HG02588 (cell line): Measurements from ENCODE around the gene HRNR.
"Not testable (repeated sequence)": the region's sequence is repeated elsewhere in the genome, so short reads cannot be mapped to it uniquely, and the experiment has no call there.

Source experiments
- ATAC-seq: cut with Tn5 transposase; IDR thresholded peaks from one replicate; pipeline ENCODE4 v1.9.1; 2021; ENCODE audit warnings: mild to moderate bottlenecking, moderate library complexity; ENCODE audit not compliant: unreplicated experiment

HRNR gene

DNA sequence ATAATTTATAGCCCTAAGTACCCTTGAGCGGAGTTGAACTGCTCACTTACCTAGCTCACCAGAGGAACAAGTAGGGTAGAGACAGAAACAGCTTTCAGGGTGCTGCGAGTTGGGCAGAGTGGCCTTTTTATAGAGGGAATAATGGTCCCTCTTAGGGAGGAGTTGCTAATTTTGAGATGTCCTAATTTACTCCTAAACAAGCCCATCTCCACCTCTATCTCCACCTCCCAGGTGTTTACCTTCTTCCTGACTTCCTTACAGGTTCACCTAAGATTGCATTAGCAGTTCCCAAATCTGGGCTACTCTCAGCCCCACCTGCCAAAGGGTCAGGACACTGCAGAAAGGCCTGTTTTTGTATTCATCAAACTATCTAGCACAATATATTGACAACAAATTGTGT is at the start of gene HRNR:
Gene HRNR, minus strand, starts transcription at position 101 of the 400 bp plus-strand sequence. CDS start 940 bp downstream, outside the sequence.
- ATAC-seq, result no peak

GRCh38 chr1:152256394-152256793 is 32.4 kb upstream of the HRNR start:
- ATAC-seq, result not testable (repeated sequence)

- ATAC-seq, result no peak
Observed at GRCh38 chr1:152252157-152252556, 28.2 kb upstream of the HRNR start.

DNA sequence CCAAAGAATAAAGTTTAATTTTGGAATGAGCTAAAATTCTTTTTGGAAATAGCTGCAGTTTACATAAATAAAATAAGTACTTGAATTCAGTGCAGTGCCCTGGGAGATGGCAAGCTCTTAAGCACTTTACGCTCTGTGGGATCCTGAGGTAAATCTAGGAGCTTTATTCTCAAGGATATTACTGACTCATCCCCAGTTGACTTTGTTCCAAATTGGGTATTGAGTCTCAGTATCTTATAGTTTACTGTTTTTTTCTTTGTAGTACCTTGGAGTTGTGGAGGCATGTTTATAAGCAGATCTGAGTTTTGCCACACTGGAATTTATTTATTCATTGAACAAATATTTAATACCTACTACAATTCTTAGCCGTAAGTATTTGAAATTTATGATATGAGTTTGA is 27.4 kb upstream of the HRNR start:
- no peak for ATAC-seq

GRCh38 chr1:152247316-152247715 is 23.3 kb upstream of the HRNR start:
- ATAC-seq, result no peak

GRCh38 chr1:152244576-152245273 is 20.7 kb upstream of the HRNR start:
- ATAC-seq, result no peak

GRCh38 chr1:152237093-152237492 is 13.1 kb upstream of the HRNR start:
- ATAC-seq, result no peak

DNA sequence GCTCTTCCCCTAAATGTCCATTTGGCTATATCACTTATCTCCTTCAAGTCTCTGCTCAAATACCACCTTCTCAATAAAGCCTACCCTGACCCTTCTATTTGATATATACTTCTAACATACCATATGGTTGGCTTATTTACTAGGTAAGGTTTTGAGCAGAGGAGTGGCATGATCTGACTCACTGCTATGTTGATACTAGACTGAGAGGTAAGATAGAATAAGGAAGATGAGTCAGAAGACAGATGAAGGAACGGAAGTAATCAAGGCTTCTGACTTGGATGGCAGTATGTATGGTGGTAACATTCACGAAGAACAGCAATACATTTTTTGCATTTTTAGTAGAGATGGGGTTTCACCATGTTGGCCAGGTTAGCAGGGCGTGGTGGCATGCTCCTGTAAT is 4.8 kb upstream of the HRNR start:
- ATAC-seq, result no peak

- no peak for ATAC-seq
Observed at GRCh38 chr1:152227310-152227928, 3.4 kb upstream of the HRNR start.

DNA sequence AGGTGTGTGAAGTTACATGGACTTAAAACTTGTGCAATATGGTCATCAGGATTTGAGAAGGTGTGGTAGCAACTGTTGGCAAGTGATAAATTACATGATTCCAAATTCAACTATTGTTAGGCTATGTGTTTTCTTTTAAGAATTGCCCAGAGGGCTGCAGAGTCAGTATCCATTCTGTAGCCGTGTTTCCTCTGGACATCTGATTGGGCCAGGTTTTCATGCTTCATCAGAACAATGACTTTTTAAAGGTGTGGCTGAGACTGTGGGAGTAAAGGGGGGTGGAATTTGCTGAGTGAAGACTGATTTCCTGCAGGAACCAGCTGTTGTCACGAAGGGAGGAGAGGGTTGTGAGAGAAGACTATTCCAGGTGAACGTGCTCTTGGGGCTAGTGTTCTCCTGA is 1.7 kb upstream of the HRNR start:
- no peak for ATAC-seq

DNA sequence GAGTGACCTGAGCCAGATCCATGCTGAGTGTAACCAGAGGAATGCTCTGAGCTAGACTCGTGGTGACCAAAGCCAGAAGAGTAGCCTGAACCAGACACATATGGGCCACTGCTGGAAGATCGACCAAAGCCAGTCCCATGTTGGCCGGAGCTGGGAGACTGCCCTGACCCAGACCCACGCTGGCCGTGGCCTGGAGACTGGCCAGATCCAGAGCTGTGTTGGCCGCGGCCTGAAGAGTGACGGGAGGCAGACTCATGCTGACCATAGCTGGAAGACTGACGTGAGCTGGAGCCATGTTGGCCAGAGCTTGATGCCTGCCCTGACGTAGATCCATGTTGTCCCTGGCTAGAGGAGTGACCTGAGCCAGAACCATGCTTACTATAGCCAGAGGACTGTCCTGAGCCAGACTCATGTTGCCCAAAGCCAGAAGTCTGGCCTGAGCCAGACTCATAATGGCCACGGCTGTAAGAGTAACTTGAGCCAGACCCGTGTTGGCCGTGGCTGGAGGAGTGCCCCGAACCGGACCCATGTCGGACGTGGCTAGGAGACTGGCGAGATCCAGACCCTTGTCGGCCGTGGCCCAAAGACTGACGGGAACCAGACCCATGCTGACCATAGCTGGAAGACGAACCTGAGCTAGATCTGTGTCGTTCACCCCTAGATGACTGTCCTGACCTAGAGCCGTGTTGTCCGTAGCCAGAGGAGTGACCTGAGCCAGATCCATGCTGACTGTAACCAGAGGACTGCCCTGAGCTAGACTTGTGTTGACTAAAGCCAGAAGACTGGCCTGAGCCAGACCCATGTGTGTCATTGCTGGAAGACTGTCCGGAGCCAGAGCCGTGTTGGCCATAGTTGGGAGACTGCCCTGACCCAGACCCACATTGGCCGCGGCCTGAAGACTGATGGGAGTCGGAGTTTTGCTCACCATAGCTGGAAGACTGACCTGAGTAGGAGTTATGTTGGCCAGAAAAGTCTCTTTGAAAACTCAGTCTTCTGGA is 3.5 kb downstream of the HRNR start:
- ATAC-seq, result no peak

DNA sequence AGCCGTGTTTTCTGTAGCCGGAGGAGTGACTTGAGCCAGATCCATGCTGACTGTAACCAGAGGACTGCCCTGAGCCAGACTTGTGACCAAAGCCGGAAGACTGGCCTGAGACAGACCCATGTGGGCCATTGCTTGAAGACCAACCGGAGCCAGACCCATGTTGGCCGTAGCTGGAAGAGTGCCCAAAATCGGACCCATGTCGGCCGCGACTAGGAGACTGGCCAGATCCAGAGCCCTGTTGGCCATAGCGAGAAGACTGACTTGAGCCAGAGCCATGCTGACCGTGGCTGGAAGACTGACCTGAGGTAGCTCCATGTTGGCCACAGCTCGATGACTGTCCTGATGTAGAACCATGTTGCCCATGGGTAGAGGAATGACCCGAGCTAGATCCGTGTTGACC is 4.6 kb downstream of the HRNR start:
- not testable (repeated sequence) for ATAC-seq

DNA sequence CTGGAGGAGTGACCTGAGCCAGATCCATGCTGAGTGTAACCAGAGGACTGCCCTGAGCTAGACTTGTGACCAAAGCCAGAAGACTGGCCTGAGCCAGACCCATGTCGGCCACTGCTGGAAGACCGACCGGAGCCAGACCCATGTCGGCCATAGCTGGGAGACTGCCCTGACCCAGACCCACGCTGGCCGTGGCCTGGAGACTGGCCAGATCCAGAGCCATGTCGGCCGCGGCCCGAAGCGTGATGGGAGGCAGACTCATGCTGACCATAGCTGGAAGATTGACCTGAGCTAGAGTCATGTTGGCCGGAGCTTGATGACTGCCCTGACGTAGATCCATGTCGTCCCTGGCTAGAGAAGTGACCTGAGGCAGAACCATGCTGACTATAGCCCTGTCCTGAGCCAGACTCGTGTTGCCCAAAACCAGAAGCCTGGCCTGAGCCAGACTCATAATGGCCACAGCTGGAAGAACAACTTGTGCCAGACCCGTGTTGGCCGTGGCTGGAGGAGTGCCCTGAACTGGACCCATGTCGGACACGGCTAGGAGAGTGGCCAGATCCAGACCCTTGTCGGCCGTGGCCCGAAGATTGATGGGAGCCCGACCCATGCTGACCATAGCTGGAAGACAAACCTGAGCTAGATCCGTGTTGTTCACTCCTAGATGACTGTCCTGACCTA is 5.1 kb downstream of the HRNR start:
- ATAC-seq, result no peak

DNA sequence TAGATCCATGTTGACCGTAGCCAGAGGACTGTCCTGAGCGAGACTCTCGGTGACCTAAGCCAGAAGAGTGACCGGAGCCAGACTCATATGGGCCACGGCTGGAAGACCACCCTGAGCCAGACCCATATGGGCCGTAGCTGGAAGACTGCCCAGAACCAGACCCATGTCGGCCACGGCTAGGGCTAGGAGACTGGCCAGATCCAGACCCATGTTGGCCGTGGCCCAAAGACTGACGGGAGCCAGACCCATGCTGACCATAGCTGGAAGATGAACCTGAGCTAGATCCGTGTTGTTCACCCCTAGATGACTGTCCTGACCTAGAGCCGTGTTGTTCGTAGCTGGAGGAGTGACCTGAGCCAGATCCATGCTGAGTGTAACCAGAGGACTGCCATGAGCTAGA is 8.4 kb downstream of the HRNR start:
- not testable (repeated sequence) for ATAC-seq

DNA sequence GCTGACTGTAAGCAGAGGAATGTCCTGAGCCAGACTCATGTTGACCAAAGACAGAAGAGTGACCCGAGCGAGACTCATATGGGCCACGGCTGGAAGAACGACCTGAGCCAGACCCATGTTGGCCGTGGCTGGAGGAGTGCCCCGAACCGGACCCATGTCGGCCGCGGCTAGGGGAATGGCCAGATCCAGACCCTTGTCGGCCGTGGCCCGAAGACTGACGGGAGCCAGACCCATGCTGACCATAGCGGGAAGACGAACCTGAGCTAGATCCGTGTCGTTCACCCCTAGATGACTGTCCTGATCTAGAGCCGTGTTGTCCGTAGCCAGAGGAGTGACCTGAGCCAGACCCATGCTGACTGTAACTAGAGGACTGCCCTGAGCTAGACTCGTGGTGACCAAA is 9.1 kb downstream of the HRNR start:
- ATAC-seq, result not testable (repeated sequence)

GRCh38 chr1:152198982-152199381 is 25.0 kb downstream of the HRNR start:
- no peak for ATAC-seq

DNA sequence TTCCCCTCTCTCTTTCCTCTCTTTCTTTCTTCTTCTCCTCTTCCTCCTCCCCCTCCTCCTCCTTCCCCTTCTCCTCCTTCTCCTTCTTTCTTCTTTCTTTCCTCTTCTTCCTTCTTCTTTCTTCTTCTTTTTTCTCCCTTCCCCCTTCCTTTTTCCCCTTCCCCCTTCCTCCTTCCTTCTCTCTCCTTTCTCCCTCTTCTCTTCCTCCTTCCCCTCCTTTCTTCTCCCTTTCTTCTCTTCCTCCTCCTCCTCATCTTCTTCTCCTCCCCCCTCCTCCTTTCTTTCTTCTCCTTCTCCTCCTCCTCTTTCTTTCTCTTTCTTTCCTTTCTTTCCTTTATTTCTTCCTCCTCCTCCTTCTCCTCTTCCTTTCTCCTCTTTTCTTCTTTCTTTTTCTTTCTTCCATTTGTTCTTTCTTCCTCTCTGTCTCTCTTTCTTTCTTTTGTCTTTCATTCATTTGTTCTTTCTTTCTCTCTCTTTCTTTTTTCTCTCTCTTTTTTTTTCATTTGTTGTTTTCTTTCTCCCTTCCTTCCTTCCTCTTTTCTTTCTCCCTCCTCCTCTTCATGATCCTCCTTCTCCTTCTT is 26.5 kb downstream of the HRNR start:
- no peak for ATAC-seq

- ATAC-seq, result no peak
Observed at GRCh38 chr1:152191711-152192110, 32.3 kb downstream of the HRNR start.

DNA sequence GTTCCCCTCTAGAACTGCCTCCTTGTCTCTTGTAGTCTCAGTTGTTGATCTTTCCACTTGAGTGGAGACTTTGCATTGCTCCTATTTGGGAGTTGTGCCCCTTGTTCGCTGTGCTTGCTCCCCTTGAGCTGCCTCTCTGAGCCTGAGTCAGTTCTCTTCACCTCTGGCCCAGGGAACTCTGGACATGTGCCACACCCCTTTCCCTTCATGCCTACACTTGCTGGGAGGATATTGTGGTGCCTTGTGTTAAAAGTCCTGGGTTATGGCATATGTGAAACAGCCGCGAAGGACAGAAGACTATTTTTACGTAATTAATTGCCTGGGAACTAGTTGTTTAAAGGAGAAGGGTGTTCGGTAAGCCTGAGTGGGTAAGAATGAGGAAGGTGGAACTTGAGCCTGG is 32.7 kb downstream of the HRNR start:
- ATAC-seq, result no peak

DNA sequence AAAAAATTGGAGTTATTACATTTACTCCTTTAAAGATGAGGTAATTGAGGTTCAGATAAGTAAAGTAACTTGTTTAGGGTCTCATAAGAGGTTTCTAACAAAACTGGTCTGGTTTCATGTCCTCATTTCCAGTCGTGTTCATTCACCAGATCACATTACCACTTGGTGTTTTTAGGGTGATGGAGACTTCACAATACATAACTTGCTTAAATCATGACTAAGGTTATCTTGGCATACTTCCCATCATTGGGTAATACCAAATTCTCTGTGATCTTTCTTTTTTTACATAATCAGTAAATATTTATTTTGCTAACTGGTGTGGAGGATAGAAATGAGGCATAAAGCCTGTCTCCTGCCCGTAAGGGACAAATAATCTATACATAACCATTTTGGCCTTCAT is 33.4 kb downstream of the HRNR start:
- ATAC-seq, result no peak
